OCI-LY1 (cell line): ENCODE data around the gene TTC3.

ENCODE experiments used
- EZH2 ChIP-seq: fragments of 200-600 bp; sonication (generic), shearing (Covaris generic); IDR thresholded peaks from 2 replicates; pipeline ENCODE4 v1.8.0; 2017; ENCODE audit warnings: borderline replicate concordance, mixed run types, mild to moderate bottlenecking, antibody characterized with exemption, low read length, moderate library complexity, mixed read lengths
- TF ChIP-seq, protein P1 (sequence below): fragments of 200-600 bp; sonication (generic), shearing (Covaris generic); IDR thresholded peaks from 2 replicates; pipeline ENCODE4 v1.5.1; 2017; ENCODE audit warnings: mild to moderate bottlenecking, antibody characterized with exemption, low read length, moderate library complexity, mixed read lengths

DNA sequence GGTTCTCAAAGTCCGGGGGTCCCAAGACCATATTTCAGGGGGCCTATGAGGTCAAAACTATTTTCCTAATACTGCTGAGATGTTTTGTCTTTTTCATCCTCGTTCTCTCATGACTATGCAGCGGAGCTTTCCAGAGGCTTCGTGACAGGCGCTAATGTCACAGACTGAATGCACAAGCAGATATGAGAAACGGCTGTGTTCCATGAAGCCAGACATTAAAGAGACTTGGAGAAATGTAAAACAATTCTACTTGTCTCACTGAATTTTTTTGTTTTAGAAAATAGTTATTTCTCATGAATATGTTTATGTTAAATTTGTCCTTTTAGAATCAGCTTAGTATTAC is 10.5 kb upstream of the TTC3 start:
- TF ChIP-seq, protein P1, sequence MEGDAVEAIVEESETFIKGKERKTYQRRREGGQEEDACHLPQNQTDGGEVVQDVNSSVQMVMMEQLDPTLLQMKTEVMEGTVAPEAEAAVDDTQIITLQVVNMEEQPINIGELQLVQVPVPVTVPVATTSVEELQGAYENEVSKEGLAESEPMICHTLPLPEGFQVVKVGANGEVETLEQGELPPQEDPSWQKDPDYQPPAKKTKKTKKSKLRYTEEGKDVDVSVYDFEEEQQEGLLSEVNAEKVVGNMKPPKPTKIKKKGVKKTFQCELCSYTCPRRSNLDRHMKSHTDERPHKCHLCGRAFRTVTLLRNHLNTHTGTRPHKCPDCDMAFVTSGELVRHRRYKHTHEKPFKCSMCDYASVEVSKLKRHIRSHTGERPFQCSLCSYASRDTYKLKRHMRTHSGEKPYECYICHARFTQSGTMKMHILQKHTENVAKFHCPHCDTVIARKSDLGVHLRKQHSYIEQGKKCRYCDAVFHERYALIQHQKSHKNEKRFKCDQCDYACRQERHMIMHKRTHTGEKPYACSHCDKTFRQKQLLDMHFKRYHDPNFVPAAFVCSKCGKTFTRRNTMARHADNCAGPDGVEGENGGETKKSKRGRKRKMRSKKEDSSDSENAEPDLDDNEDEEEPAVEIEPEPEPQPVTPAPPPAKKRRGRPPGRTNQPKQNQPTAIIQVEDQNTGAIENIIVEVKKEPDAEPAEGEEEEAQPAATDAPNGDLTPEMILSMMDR: no peak
- no peak for TF ChIP-seq EZH2
